Thoracic aorta (tissue), 2 donors: ENCODE results near the gene TGFB1I1. TPM values are rescaled to one million over a fixed set of nuclear protein-coding genes. Genes with fewer than 3 reads are reported as not detected.

Source experiments
- ATAC-seq: fragments of 150-250 bp; one replicate; pipeline ENCODE4 v1.8.0; 2017; ENCODE audit warnings: low read depth; ENCODE audit not compliant: insufficient number of reproducible peaks, low FRiP score
- DNase-seq: peaks from one replicate; pipeline ENCODE4 v3.0.0-alpha.2; 2020; ENCODE audit warnings: low spot score
- H3K27ac ChIP-seq, 2 donors: fragments of 200-600 bp; sonication (generic); 1 replicate in 1 of 2; 2 replicates in 1 of 2; pipeline ENCODE4 v1.5.1; 2016; ENCODE audit warnings: mild to moderate bottlenecking in 2 of 2, moderate library complexity in 2 of 2
- H3K27me3 ChIP-seq: fragments of 200-600 bp; sonication (generic); replicated peaks from 2 replicates; pipeline ENCODE4 v1.6.0; 2016; ENCODE audit warnings: mild to moderate bottlenecking; ENCODE audit not compliant: insufficient read depth
- H3K36me3 ChIP-seq: fragments of 200-600 bp; sonication (generic); one replicate; pipeline ENCODE4 v1.5.1; 2016
- H3K4me1 ChIP-seq, 2 donors: fragments of 200-600 bp; sonication (generic); 1 replicate in 1 of 2; 2 replicates in 1 of 2; pipeline versions ENCODE4 v1.5.1 to v1.6.0; 2016; ENCODE audit warnings: low read depth in 2 of 2, mild to moderate bottlenecking in 1 of 2; ENCODE audit not compliant: control insufficient read depth in 1 of 2
- H3K4me3 ChIP-seq: fragments of 200-600 bp; sonication (generic); 2 replicates; pipeline ENCODE4 v1.5.1; 2016; ENCODE audit warnings: mild to moderate bottlenecking
- H3K9me3 ChIP-seq: fragments of 200-600 bp; sonication (generic); 2 replicates; pipeline ENCODE4 v1.5.1; 2016
- CTCF ChIP-seq: fragments of 200-600 bp; sonication (generic); IDR thresholded peaks from one replicate; pipeline ENCODE4 v1.5.1; 2019; ENCODE audit warnings: antibody characterized with exemption
- total RNA-seq, 2 donors: library from RNA; depleted of rRNA; stranded (reverse); fragments of >200 nt; gene quantifications; one replicate each; pipeline versions ENCODE4 v1.1.0 to v1.2.3, GENCODE V29; 2016

Gene TGFB1I1
- total RNA-seq, 2 donors from 2014 or later, result 192 to 231 TPM

GRCh38 chr16:31525113-31525512 is 53.2 kb downstream of the TGFB1I1 start:
- no peaks in the 10 kb centered on the region for H3K36me3 ChIP-seq
- DNase-seq (no peak), ATAC-seq (no peak)
- H3K4me1 ChIP-seq, result peaks cover 0 to 5% of the 10 kb centered on the region in 2 donors
- no peak for TF ChIP-seq CTCF
- no peak overlapping the region for H3K27ac ChIP-seq
- H3K9me3 ChIP-seq, result no peaks in the 10 kb centered on the region
- no peaks in the 10 kb centered on the region for H3K27me3 ChIP-seq
- no peak overlapping the region for H3K4me3 ChIP-seq

Other genes starting within 250 kb of the TGFB1I1 start
- 10 to 100 TPM; 31.2 to 31.5 TPM for gene ITGAM, start 212.2 kb upstream of the TGFB1I1 start, total RNA-seq
- 10 to 100 TPM in 1 of 2 donors, 1 to 10 TPM in 1; 9.7 to 32.9 TPM for gene ITGAX, start 117.0 kb upstream of the TGFB1I1 start, total RNA-seq
- under 1 TPM in 1 of 2 donors, not detected in 1; 0.14 TPM for gene ITGAD, start 78.8 kb upstream of the TGFB1I1 start, total RNA-seq
- gene COX6A2, start 43.8 kb upstream of the TGFB1I1 start, total RNA-seq, result not detected
- 1 to 10 TPM; 1.1 to 1.9 TPM for gene ZNF843, start 29.4 kb upstream of the TGFB1I1 start, total RNA-seq
- gene ARMC5, start 12.7 kb upstream of the TGFB1I1 start, total RNA-seq, result 10 to 100 TPM in 1 of 2 donors, 1 to 10 TPM in 1; 8.8 to 10.8 TPM
- gene SLC5A2, start 11.0 kb downstream of the TGFB1I1 start, total RNA-seq, result under 1 TPM in 1 of 2 donors, not detected in 1; 0.85 TPM
- 10 to 100 TPM; 67.9 to 74.2 TPM for gene RUSF1, start 36.2 kb downstream of the TGFB1I1 start, total RNA-seq
- not detected for gene AHSP, start 55.7 kb downstream of the TGFB1I1 start, total RNA-seq